ENCODE data around the gene ARMC10.

The ARMC10 gene

DNA sequence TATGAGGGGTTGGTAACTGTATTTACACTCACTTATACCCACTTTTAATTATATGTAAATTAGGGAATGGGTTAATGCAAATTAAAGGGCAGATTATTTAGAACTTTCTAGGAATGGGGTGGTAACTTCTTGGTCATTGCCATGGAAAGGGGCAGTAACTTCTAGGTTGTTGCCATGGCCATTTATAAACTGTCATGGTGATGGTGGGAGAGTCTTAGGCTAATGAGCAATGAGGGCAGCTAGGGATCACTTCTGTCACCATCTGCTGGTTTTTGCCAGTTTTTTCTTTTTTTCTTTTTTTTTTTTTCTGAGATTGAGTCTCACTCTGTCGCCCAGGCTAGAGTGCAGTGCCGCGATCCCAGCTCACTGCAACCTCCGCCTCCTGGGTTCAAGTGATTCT lies 40.8 kb downstream of the ARMC10 start:
- no peak overlapping the region for H3K4me3 ChIP-seq (ENCODE audit: control insufficient read depth, low read depth, low read length)
- TF ChIP-seq, protein P1, sequence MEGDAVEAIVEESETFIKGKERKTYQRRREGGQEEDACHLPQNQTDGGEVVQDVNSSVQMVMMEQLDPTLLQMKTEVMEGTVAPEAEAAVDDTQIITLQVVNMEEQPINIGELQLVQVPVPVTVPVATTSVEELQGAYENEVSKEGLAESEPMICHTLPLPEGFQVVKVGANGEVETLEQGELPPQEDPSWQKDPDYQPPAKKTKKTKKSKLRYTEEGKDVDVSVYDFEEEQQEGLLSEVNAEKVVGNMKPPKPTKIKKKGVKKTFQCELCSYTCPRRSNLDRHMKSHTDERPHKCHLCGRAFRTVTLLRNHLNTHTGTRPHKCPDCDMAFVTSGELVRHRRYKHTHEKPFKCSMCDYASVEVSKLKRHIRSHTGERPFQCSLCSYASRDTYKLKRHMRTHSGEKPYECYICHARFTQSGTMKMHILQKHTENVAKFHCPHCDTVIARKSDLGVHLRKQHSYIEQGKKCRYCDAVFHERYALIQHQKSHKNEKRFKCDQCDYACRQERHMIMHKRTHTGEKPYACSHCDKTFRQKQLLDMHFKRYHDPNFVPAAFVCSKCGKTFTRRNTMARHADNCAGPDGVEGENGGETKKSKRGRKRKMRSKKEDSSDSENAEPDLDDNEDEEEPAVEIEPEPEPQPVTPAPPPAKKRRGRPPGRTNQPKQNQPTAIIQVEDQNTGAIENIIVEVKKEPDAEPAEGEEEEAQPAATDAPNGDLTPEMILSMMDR (IDR thresholded peaks at IDR 0.05; ENCODE audit: control insufficient read depth, insufficient read depth, low read depth, low read length, missing control alignments): no peak
- no peak for DNase-seq (ENCODE audit: low read depth)

DNA sequence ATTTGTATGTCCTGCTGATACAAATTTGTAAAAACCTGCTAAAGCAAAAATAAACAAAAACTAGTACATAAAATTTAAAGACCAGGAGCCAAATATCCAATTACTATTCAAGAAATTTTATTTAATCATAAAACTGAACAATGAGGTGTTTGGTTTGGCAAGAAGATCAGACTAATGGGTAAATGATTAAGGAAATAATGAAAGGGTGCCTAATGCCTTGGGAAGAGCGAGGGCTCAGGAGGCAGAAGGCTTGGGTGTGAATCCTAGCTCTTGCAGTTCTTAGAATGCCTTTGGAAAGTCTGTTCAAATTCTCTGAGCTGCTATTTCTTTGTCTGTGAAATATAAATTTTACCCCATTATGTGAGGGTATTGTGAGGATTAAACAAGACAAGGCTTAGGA lies 41.6 kb downstream of the ARMC10 start:
- H3K4me3 ChIP-seq (ENCODE audit: control insufficient read depth, low read depth, low read length): no peak overlapping the region
- TF ChIP-seq, protein P1 (IDR thresholded peaks at IDR 0.05; ENCODE audit: control insufficient read depth, insufficient read depth, low read depth, low read length, missing control alignments): no peak
- DNase-seq (ENCODE audit: low read depth): no peak

DNA sequence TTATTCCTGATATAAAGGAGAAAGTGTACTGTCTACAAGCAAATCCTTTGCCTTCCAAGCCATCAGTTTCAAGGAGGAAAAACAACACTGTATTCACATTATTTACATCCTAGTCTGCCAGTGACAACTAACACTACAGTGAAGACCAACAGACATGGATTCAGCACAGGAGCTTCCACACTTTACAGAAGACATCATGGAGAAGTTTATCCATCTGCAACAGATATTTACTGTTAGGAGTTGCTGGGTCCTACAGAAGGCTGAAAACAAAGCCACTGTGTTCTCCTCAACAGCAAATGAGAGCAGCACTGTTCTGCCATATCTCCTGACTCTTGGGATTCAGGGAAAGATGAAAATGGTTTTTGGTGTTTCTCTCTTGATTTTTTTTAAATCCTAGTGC lies 42.1 kb downstream of the ARMC10 start:
- TF ChIP-seq, protein P1 (IDR thresholded peaks at IDR 0.05; ENCODE audit: control insufficient read depth, insufficient read depth, low read depth, low read length, missing control alignments): no peak
- H3K4me3 ChIP-seq (ENCODE audit: control insufficient read depth, low read depth, low read length): no peak overlapping the region
- DNase-seq (ENCODE audit: low read depth): no peak

DNA sequence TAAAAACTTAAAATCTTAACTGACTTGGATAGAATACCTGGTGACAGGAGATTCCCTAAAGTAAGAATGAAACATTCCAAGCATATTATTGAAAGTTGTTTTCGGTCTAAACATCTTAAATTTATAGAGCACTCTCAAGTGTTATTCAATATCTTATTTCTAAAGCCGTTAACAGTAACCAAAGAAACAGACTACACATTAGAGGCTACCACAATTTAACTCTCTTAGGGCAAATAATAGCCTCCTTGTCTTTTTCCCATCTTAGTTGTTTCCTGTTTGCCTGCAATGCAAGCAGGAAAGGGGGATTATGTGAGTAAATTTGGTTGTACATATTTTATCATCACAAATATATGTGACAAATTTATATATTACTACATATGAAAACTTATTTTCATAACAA lies 42.5 kb downstream of the ARMC10 start:
- no peak overlapping the region for H3K4me3 ChIP-seq (ENCODE audit: control insufficient read depth, low read depth, low read length)
- TF ChIP-seq, protein P1 (IDR thresholded peaks at IDR 0.05; ENCODE audit: control insufficient read depth, insufficient read depth, low read depth, low read length, missing control alignments): no peak
- DNase-seq (ENCODE audit: low read depth): no peak

DNA sequence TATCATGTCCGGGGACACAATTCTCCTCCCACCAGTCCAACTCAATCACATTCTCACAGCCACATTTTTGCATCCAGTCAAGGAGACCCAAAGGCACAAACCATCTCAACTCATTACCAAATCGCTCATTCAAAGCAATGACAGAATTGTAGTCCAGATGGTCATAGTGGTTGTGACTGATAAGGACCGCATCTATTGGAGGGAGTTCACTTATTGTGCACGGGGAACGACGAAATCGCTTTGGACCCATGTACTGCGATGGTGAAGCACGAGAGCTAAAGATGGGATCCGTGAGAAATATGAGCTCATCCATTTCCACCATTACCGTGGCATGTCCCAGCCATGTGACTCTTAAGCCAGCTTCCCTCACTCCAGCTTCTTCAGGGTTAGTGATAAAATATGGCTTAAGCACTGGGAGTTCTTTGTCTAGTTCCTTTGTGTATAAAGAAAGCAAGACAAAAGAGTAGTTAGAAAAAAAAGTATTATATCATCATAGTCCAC lies 44.9 kb downstream of the ARMC10 start:
- DNase-seq (ENCODE audit: low read depth): no peak
- TF ChIP-seq, protein P1 (IDR thresholded peaks at IDR 0.05; ENCODE audit: control insufficient read depth, insufficient read depth, low read depth, low read length, missing control alignments): no peak

DNA sequence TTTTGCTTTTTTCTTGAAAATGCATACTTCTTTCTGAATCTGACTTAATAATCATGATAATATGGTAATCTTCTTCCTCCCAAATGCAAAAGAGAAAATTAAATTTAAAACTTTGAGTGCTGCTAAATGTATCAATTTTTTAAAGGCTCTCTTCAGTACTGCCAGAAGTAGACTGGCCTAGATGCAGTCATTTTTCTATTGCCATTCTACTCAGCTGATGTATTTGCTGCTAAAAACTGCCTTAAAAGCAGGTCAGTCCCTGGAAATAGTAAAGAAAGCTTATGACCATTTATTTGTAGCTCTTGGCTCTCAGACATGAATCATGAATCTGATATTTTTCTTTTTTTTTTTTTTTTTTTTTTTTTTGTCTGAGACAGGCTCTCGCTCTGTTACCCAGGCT lies 45.4 kb downstream of the ARMC10 start:
- DNase-seq (ENCODE audit: low read depth): no peak
- TF ChIP-seq, protein P1 (IDR thresholded peaks at IDR 0.05; ENCODE audit: control insufficient read depth, insufficient read depth, low read depth, low read length, missing control alignments): no peak
- no peak overlapping the region for H3K4me3 ChIP-seq (ENCODE audit: control insufficient read depth, low read depth, low read length)

More for the DNA sequence above, 44.9 kb downstream of the ARMC10 start:
- no peak overlapping the region for H3K4me3 ChIP-seq (ENCODE audit: control insufficient read depth, low read depth, low read length)

DNA sequence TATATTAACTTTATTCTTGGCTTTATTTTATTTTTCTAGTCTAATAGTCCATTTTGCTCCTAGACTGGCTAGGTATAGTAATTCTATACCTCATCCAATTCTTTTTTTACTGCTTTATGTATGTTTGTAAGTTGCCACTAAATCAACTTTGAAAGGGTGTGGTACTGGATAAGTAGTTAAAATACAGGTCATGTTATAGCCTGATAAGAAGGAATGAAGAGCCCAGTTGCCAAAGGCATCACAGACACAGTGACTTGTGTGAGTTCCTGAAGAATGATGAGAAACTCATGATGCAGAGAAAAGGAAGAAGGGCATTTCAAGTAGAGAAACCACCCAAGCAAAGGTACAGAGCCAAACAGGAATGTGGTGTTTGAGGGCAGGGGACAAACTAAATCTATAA lies 46.7 kb downstream of the ARMC10 start:
- TF ChIP-seq, protein P1 (IDR thresholded peaks at IDR 0.05; ENCODE audit: control insufficient read depth, insufficient read depth, low read depth, low read length, missing control alignments): no peak
- H3K4me3 ChIP-seq (ENCODE audit: control insufficient read depth, low read depth, low read length): no peak overlapping the region
- DNase-seq (ENCODE audit: low read depth): no peak
